ENCODE results near the gene INPP4B.

Gene INPP4B

DNA sequence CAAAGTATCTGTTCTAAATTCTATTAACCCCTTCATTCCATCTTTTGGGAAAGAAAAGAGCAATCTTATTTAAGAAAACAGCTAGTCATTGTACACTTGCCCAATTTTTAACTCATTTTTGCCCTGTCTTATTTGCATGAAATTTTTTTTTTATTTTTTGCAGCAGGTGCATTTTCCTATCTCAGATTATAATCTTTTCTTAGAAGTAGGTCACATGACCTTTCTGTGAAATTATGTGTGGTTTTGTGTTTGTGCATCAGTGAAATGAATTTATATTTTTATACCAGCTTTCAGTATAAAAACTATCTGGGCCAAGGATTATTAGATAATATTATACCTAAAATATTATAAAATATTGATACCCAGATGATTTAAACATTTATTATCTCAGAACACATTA lies 145.6 kb downstream of the INPP4B start:
- H3K4me3 ChIP-seq (ENCODE audit: low read depth in 1 of 2, low read length in 2 of 2): no peak overlapping the region
- H3K27me3 ChIP-seq (ENCODE audit: control insufficient read depth in 1 of 2, insufficient read depth in 2 of 2, low read length in 2 of 2): no peaks in the 10 kb centered on the region
- H3K27ac ChIP-seq (ENCODE audit: low read depth, low read length): no peak overlapping the region
- H3K4me1 ChIP-seq (ENCODE audit: insufficient read depth, low read length): peaks cover 5% of the 10 kb centered on the region
- H3K9me3 ChIP-seq (ENCODE audit: low read length): no peaks in the 10 kb centered on the region
- H3K36me3 ChIP-seq (ENCODE audit: insufficient read depth, low read length): no peaks in the 10 kb centered on the region
- no peak overlapping the region for H3K9ac ChIP-seq (ENCODE audit: low read length)

- no peak overlapping the region for H3K27ac ChIP-seq (ENCODE audit: low read depth, low read length)
Measured at GRCh38 chr4:142698552-142698951, 147.5 kb downstream of the INPP4B start.

GRCh38 chr4:142697928-142698327 lies 148.2 kb downstream of the INPP4B start:
- no peak overlapping the region for H3K27ac ChIP-seq (ENCODE audit: low read depth, low read length)

More at GRCh38 chr4:142698552-142698951, 147.5 kb downstream of the INPP4B start:
- no peak overlapping the region for H3K9ac ChIP-seq (ENCODE audit: low read length)
- H3K36me3 ChIP-seq (ENCODE audit: insufficient read depth, low read length): no peaks in the 10 kb centered on the region
- H3K9me3 ChIP-seq (ENCODE audit: low read length): no peaks in the 10 kb centered on the region
- H3K4me3 ChIP-seq (ENCODE audit: low read depth in 1 of 2, low read length in 2 of 2): no peak overlapping the region
- H3K4me1 ChIP-seq (ENCODE audit: insufficient read depth, low read length): peaks cover 5% of the 10 kb centered on the region
- H3K27me3 ChIP-seq (ENCODE audit: control insufficient read depth in 1 of 2, insufficient read depth in 2 of 2, low read length in 2 of 2): no peaks in the 10 kb centered on the region

GRCh38 chr4:142697320-142697719 lies 148.8 kb downstream of the INPP4B start:
- no peak overlapping the region for H3K27ac ChIP-seq (ENCODE audit: low read depth, low read length)
- H3K9me3 ChIP-seq (ENCODE audit: low read length): no peaks in the 10 kb centered on the region
- no peak overlapping the region for H3K9ac ChIP-seq (ENCODE audit: low read length)
- H3K27me3 ChIP-seq (ENCODE audit: control insufficient read depth in 1 of 2, insufficient read depth in 2 of 2, low read length in 2 of 2): no peaks in the 10 kb centered on the region
- peaks cover 5% of the 10 kb centered on the region for H3K4me1 ChIP-seq (ENCODE audit: insufficient read depth, low read length)
- no peak overlapping the region for H3K4me3 ChIP-seq (ENCODE audit: low read depth in 1 of 2, low read length in 2 of 2)
- no peaks in the 10 kb centered on the region for H3K36me3 ChIP-seq (ENCODE audit: insufficient read depth, low read length)

More at GRCh38 chr4:142697928-142698327, 148.2 kb downstream of the INPP4B start:
- no peaks in the 10 kb centered on the region for H3K9me3 ChIP-seq (ENCODE audit: low read length)
- no peak overlapping the region for H3K4me3 ChIP-seq (ENCODE audit: low read depth in 1 of 2, low read length in 2 of 2)
- H3K4me1 ChIP-seq (ENCODE audit: insufficient read depth, low read length): peaks cover 5% of the 10 kb centered on the region
- no peaks in the 10 kb centered on the region for H3K36me3 ChIP-seq (ENCODE audit: insufficient read depth, low read length)
- no peaks in the 10 kb centered on the region for H3K27me3 ChIP-seq (ENCODE audit: control insufficient read depth in 1 of 2, insufficient read depth in 2 of 2, low read length in 2 of 2)
- no peak overlapping the region for H3K9ac ChIP-seq (ENCODE audit: low read length)

GRCh38 chr4:142696334-142697122 lies 149.6 kb downstream of the INPP4B start:
- Histone ChIP-seq H3K27me3 (ENCODE audit: control insufficient read depth in 1 of 2, insufficient read depth in 2 of 2, low read length in 2 of 2) (no peaks in the 10 kb centered on the region), H3K9ac (ENCODE audit: low read length) (no peak overlapping the region), H3K4me3 (ENCODE audit: low read depth in 1 of 2, low read length in 2 of 2) (no peak overlapping the region), H3K4me1 (ENCODE audit: insufficient read depth, low read length) (peaks cover 5% of the 10 kb centered on the region), H3K27ac (ENCODE audit: low read depth, low read length) (no peak overlapping the region), H3K9me3 (ENCODE audit: low read length) (no peaks in the 10 kb centered on the region), H3K36me3 (ENCODE audit: insufficient read depth, low read length) (no peaks in the 10 kb centered on the region)

DNA sequence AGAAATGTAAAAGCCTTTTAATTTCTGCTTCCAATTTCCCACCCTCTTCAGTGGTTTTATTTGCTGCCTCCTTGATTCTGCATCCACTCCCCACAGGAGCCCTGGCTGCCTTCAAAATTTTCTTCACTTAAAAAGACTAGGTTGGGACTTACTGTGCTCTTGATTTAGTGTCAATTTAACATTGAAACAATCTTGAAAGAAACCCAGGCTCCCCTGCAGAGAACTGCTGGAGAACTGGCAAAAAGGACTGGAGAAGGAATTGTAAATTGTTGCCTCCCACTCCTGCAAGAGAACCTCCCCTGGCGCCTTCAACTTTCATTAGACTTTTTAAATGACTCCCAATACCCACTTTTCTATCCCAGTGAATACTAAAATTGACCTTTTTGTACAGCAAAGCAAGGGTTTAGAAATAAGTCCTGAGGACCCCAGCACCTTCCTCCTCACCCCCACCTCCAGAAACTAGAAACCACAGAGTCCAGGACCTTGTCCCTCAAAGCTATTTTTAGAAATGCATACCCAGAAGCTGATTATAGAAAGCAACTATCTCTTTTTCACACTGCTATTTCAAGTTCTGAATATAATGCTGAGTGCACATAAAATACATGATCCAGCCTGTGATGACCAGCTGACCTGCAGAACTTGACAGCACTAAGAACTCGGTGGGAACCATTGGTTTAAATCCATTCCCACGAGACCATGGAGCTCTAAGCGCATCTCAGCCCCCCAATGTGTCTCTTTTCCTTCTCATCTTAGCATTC lies 155.5 kb downstream of the INPP4B start:
- Histone ChIP-seq H3K27me3 (ENCODE audit: control insufficient read depth in 1 of 2, insufficient read depth in 2 of 2, low read length in 2 of 2) (no peaks in the 10 kb centered on the region), H3K9ac (ENCODE audit: low read length) (no peak overlapping the region), H3K4me3 (ENCODE audit: low read depth in 1 of 2, low read length in 2 of 2) (no peak overlapping the region), H3K9me3 (ENCODE audit: low read length) (no peaks in the 10 kb centered on the region), H3K4me1 (ENCODE audit: insufficient read depth, low read length) (no peaks in the 10 kb centered on the region), H3K36me3 (ENCODE audit: insufficient read depth, low read length) (no peaks in the 10 kb centered on the region), H3K27ac (ENCODE audit: low read depth, low read length) (no peak overlapping the region)

GRCh38 chr4:142687547-142688275 lies 158.4 kb downstream of the INPP4B start:
- Histone ChIP-seq H3K9me3 (ENCODE audit: low read length) (no peaks in the 10 kb centered on the region), H3K27me3 (ENCODE audit: control insufficient read depth in 1 of 2, insufficient read depth in 2 of 2, low read length in 2 of 2) (no peaks in the 10 kb centered on the region), H3K36me3 (ENCODE audit: insufficient read depth, low read length) (no peaks in the 10 kb centered on the region), H3K9ac (ENCODE audit: low read length) (no peak overlapping the region), H3K27ac (ENCODE audit: low read depth, low read length) (no peak overlapping the region), H3K4me3 (ENCODE audit: low read depth in 1 of 2, low read length in 2 of 2) (no peak overlapping the region), H3K4me1 (ENCODE audit: insufficient read depth, low read length) (no peaks in the 10 kb centered on the region)

- Histone ChIP-seq H3K27me3 (ENCODE audit: control insufficient read depth in 1 of 2, insufficient read depth in 2 of 2, low read length in 2 of 2) (no peaks in the 10 kb centered on the region), H3K36me3 (ENCODE audit: insufficient read depth, low read length) (no peaks in the 10 kb centered on the region), H3K4me3 (ENCODE audit: low read depth in 1 of 2, low read length in 2 of 2) (no peak overlapping the region), H3K4me1 (ENCODE audit: insufficient read depth, low read length) (no peaks in the 10 kb centered on the region), H3K9me3 (ENCODE audit: low read length) (no peaks in the 10 kb centered on the region), H3K27ac (ENCODE audit: low read depth, low read length) (no peak overlapping the region), H3K9ac (ENCODE audit: low read length) (no peak overlapping the region)
Measured at GRCh38 chr4:142686081-142686480, 160.0 kb downstream of the INPP4B start.

- no peaks in the 10 kb centered on the region for H3K4me1 ChIP-seq (ENCODE audit: insufficient read depth, low read length)
Measured at GRCh38 chr4:142683997-142684396, 162.1 kb downstream of the INPP4B start.

GRCh38 chr4:142683503-142683902 lies 162.6 kb downstream of the INPP4B start:
- H3K27me3 ChIP-seq (ENCODE audit: control insufficient read depth in 1 of 2, insufficient read depth in 2 of 2, low read length in 2 of 2): no peaks in the 10 kb centered on the region
- no peaks in the 10 kb centered on the region for H3K9me3 ChIP-seq (ENCODE audit: low read length)
- no peak overlapping the region for H3K9ac ChIP-seq (ENCODE audit: low read length)
- no peak overlapping the region for H3K27ac ChIP-seq (ENCODE audit: low read depth, low read length)
- H3K4me1 ChIP-seq (ENCODE audit: insufficient read depth, low read length): no peaks in the 10 kb centered on the region
- no peak overlapping the region for H3K4me3 ChIP-seq (ENCODE audit: low read depth in 1 of 2, low read length in 2 of 2)
- H3K36me3 ChIP-seq (ENCODE audit: insufficient read depth, low read length): no peaks in the 10 kb centered on the region

More at GRCh38 chr4:142683997-142684396, 162.1 kb downstream of the INPP4B start:
- Histone ChIP-seq H3K9me3 (ENCODE audit: low read length) (no peaks in the 10 kb centered on the region), H3K27me3 (ENCODE audit: control insufficient read depth in 1 of 2, insufficient read depth in 2 of 2, low read length in 2 of 2) (no peaks in the 10 kb centered on the region), H3K27ac (ENCODE audit: low read depth, low read length) (no peak overlapping the region), H3K36me3 (ENCODE audit: insufficient read depth, low read length) (no peaks in the 10 kb centered on the region), H3K4me3 (ENCODE audit: low read depth in 1 of 2, low read length in 2 of 2) (no peak overlapping the region), H3K9ac (ENCODE audit: low read length) (no peak overlapping the region)

DNA sequence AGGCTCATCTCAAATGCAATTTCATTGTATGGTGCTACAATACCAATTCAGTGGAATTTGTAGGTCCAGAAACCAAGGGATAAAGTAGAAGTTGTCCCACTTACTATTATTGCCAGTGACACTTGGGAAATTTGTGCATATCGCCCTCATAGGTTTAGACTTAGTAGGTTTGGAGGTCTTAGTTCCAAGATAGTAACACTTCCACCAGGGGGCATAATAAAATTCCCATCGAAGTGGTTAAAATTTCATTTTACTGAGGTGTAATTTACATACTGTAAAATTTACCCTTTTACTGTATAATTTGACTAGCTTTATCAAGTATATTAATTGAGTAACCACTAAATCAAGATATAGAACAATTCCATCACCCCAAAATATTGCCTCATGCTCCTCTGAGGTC lies 174.6 kb downstream of the INPP4B start:
- Histone ChIP-seq H3K4me3 (ENCODE audit: low read depth in 1 of 2, low read length in 2 of 2) (no peak overlapping the region), H3K27me3 (ENCODE audit: control insufficient read depth in 1 of 2, insufficient read depth in 2 of 2, low read length in 2 of 2) (no peaks in the 10 kb centered on the region), H3K36me3 (ENCODE audit: insufficient read depth, low read length) (no peaks in the 10 kb centered on the region), H3K4me1 (ENCODE audit: insufficient read depth, low read length) (no peaks in the 10 kb centered on the region), H3K9ac (ENCODE audit: low read length) (no peak overlapping the region), H3K27ac (ENCODE audit: low read depth, low read length) (no peak overlapping the region), H3K9me3 (ENCODE audit: low read length) (no peaks in the 10 kb centered on the region)
